GM19372 (cell line): Measurements from ENCODE around the gene ALKBH6.

Source experiments
- ATAC-seq: cut with Tn5 transposase; IDR thresholded peaks from one replicate; pipeline ENCODE4 v1.9.1; 2021; ENCODE audit warnings: mild to moderate bottlenecking, low read depth, moderate library complexity; ENCODE audit not compliant: unreplicated experiment

The ALKBH6 gene

GRCh38 chr19:36031308-36031707 lies 17.3 kb upstream of the ALKBH6 start:
- ATAC-seq: no peak

GRCh38 chr19:36030264-36031148 lies 16.5 kb upstream of the ALKBH6 start:
- ATAC-seq: no peak

- ATAC-seq: no peak
Observed at GRCh38 chr19:36028313-36029041, 14.5 kb upstream of the ALKBH6 start.

- ATAC-seq: no peak
Observed at GRCh38 chr19:36027696-36028095, 13.7 kb upstream of the ALKBH6 start.

GRCh38 chr19:36026091-36026876 lies 12.3 kb upstream of the ALKBH6 start:
- ATAC-seq: no peak

- ATAC-seq: no peak
Observed at GRCh38 chr19:36025541-36025940, 11.5 kb upstream of the ALKBH6 start.

GRCh38 chr19:36023432-36023831 lies 9.4 kb upstream of the ALKBH6 start:
- ATAC-seq: no peak

- no peak for ATAC-seq
Observed at GRCh38 chr19:36019061-36019670, 5.2 kb upstream of the ALKBH6 start.

- no peak for ATAC-seq
Observed at GRCh38 chr19:36013280-36014011, 567 bp downstream of the ALKBH6 start.

- no peak for ATAC-seq
Observed at GRCh38 chr19:36010402-36010801, 3.6 kb downstream of the ALKBH6 start.

GRCh38 chr19:36009633-36010379 lies 4.2 kb downstream of the ALKBH6 start:
- no peak for ATAC-seq

GRCh38 chr19:36009220-36009619 lies 4.8 kb downstream of the ALKBH6 start:
- no peak for ATAC-seq

- no peak for ATAC-seq
Observed at GRCh38 chr19:36008336-36008978, 5.6 kb downstream of the ALKBH6 start, which contains the start of gene SYNE4. TSS of gene SYNE4 (minus strand) at chr19:36008813. CDS start at chr19:36008681, 132 bp downstream.

GRCh38 chr19:36006955-36007354 lies 7.1 kb downstream of the ALKBH6 start:
- ATAC-seq: no peak

- no peak for ATAC-seq
Observed at GRCh38 chr19:36003284-36003683, 10.7 kb downstream of the ALKBH6 start.

- no peak for ATAC-seq
Observed at GRCh38 chr19:36001605-36002004, 12.4 kb downstream of the ALKBH6 start.

- no peak for ATAC-seq
Observed at GRCh38 chr19:35996777-35997176, 17.2 kb downstream of the ALKBH6 start.
